GM23338 (cell line): ENCODE data around the gene IYD. TPM values are rescaled to one million over a fixed set of nuclear protein-coding genes. Genes with fewer than 3 reads are reported as not detected.

ENCODE experiments used
- ATAC-seq: fragments of 200-7000 bp; cut with Tn5 transposase; 3 replicates; pipeline ENCODE4 v1.9.1; 2020
- DNase-seq: peaks from one replicate; pipeline ENCODE4 v3.0.0-alpha.2; 2015; ENCODE audit warnings: low spot score
- H2AFZ ChIP-seq: fragments of 200-600 bp; sonication (generic); 2 replicates; pipeline ENCODE4 v1.8.0; 2016; ENCODE audit warnings: antibody characterized with exemption, mild to moderate bottlenecking, moderate library complexity
- H3F3A ChIP-seq: fragments of 200-600 bp; sonication (generic); replicated peaks from 2 replicates; pipeline ENCODE4 v1.8.0; 2017; ENCODE audit warnings: antibody characterized with exemption, mixed run types, low read depth
- H3K27ac ChIP-seq: fragments of 200-600 bp; sonication (generic); 2 replicates; pipeline ENCODE4 v1.6.1; 2016; ENCODE audit warnings: low read depth
- H3K27me3 ChIP-seq: fragments of 200-600 bp; sonication (generic); 2 replicates; pipeline ENCODE4 v1.8.0; 2016; ENCODE audit warnings: mild to moderate bottlenecking, mixed run types, moderate library complexity; ENCODE audit not compliant: insufficient read depth
- H3K36me3 ChIP-seq: fragments of 200-600 bp; sonication (generic); 2 replicates; pipeline ENCODE4 v1.8.0; 2016; ENCODE audit warnings: mild to moderate bottlenecking; ENCODE audit not compliant: insufficient read depth
- H3K4me1 ChIP-seq: fragments of 200-600 bp; sonication (generic); 2 replicates; pipeline ENCODE4 v1.8.0; 2016; ENCODE audit warnings: mild to moderate bottlenecking, moderate library complexity; ENCODE audit not compliant: insufficient read depth
- H3K4me2 ChIP-seq: fragments of 200-600 bp; sonication (generic); 2 replicates; pipeline ENCODE4 v1.7.1; 2017; ENCODE audit warnings: mixed run types
- H3K4me3 ChIP-seq: fragments of 200-600 bp; sonication (generic); 2 replicates; pipeline ENCODE4 v1.6.1; 2016; ENCODE audit warnings: mixed run types
- H3K79me2 ChIP-seq: fragments of 200-600 bp; sonication (generic); replicated peaks from 2 replicates; pipeline ENCODE4 v1.8.0; 2017; ENCODE audit warnings: mild to moderate bottlenecking; ENCODE audit not compliant: insufficient read depth
- H3K9me2 ChIP-seq: fragments of 200-600 bp; sonication (generic); 2 replicates; pipeline ENCODE4 v1.8.0; 2017; ENCODE audit not compliant: insufficient read depth
- H4K20me1 ChIP-seq: fragments of 200-600 bp; sonication (generic); replicated peaks from 2 replicates; pipeline ENCODE4 v1.8.0; 2017; ENCODE audit warnings: mild to moderate bottlenecking; ENCODE audit not compliant: insufficient read depth
- H3K27ac Mint-ChIP-seq: 2 replicates; pipeline ENCODE4 v1.8.0; 2020; ENCODE audit warnings: inconsistent platforms, mild to moderate bottlenecking, moderate library complexity, mixed read lengths
- H3K27me3 Mint-ChIP-seq: 3 replicates; pipeline ENCODE4 v1.8.0; 2022; ENCODE audit warnings: low read depth, mild to moderate bottlenecking, moderate library complexity, mixed read lengths, inconsistent platforms; ENCODE audit not compliant: insufficient read depth, poor library complexity
- H3K36me3 Mint-ChIP-seq: 3 replicates; pipeline ENCODE4 v1.8.0; 2021; ENCODE audit warnings: low read depth, mild to moderate bottlenecking, inconsistent platforms, moderate library complexity, mixed read lengths
- H3K4me1 Mint-ChIP-seq: 3 replicates; pipeline ENCODE4 v1.8.0; 2020; ENCODE audit warnings: mild to moderate bottlenecking, inconsistent platforms, mixed read lengths
- H3K4me3 Mint-ChIP-seq: 3 replicates; pipeline ENCODE4 v1.8.0; 2021; ENCODE audit warnings: moderate library complexity, mild to moderate bottlenecking, inconsistent platforms, mixed read lengths
- H3K9me3 Mint-ChIP-seq: 3 replicates; pipeline ENCODE4 v1.8.0; 2020; ENCODE audit warnings: moderate library complexity, mild to moderate bottlenecking, inconsistent platforms, mixed read lengths
- CREB1 ChIP-seq: fragments of 250-450 bp; sonication (Bioruptor Pico); IDR thresholded peaks from 2 replicates; pipeline ENCODE4 v1.5.0; 2020; ENCODE audit warnings: low read depth, mild to moderate bottlenecking, moderate library complexity
- CTCF ChIP-seq, 2 experiments: fragments of 200-600 bp in 1 of 2; sonication (generic) in 1 of 2; conservative IDR thresholded peaks; 2 replicates each; pipeline versions ENCODE4 v1.5.1 to v1.6.1; 2016 to 2017; ENCODE audit warnings: antibody characterized with exemption in 2 of 2, low read depth in 2 of 2, mild to moderate bottlenecking in 2 of 2, moderate library complexity in 1 of 2
- ETS1 ChIP-seq: IDR thresholded peaks from 2 replicates; pipeline ENCODE4 v1.6.1; 2016; ENCODE audit warnings: antibody characterized with exemption
- EZH2 ChIP-seq: fragments of 200-600 bp; sonication (generic); IDR thresholded peaks from one replicate; pipeline ENCODE4 v1.8.0; 2017; ENCODE audit warnings: antibody characterized with exemption, mild to moderate bottlenecking, low read depth; ENCODE audit not compliant: unreplicated experiment
- EZH2phosphoT487 ChIP-seq: fragments of 200-600 bp; sonication (generic); IDR thresholded peaks from one replicate; pipeline ENCODE4 v1.8.1; 2018; ENCODE audit warnings: antibody characterized with exemption; ENCODE audit not compliant: unreplicated experiment
- JUNB ChIP-seq: IDR thresholded peaks from one replicate; pipeline ENCODE4 v1.6.1; 2016; ENCODE audit warnings: antibody characterized with exemption; ENCODE audit not compliant: unreplicated experiment
- NANOG ChIP-seq: IDR thresholded peaks from 2 replicates; pipeline ENCODE4 v1.6.1; 2016; ENCODE audit warnings: antibody characterized with exemption, borderline replicate concordance
- POLR2AphosphoS5 ChIP-seq: IDR thresholded peaks from 2 replicates; pipeline ENCODE4 v1.6.1; 2016; ENCODE audit warnings: antibody characterized with exemption, low read depth
- REST ChIP-seq: IDR thresholded peaks from one replicate; pipeline ENCODE4 v1.6.1; 2018; ENCODE audit warnings: antibody characterized with exemption; ENCODE audit not compliant: unreplicated experiment
- STAT1 ChIP-seq: IDR thresholded peaks from one replicate; pipeline ENCODE4 v1.6.1; 2016; ENCODE audit warnings: antibody characterized with exemption; ENCODE audit not compliant: unreplicated experiment
- ZNF114 ChIP-seq: fragments of 250-450 bp; sonication (Bioruptor Pico); IDR thresholded peaks from 2 replicates; pipeline ENCODE4 v1.5.0; 2020; ENCODE audit warnings: mild to moderate bottlenecking, moderate library complexity
- ZNF331 ChIP-seq: fragments of 250-450 bp; sonication (Bioruptor Pico); IDR thresholded peaks from 2 replicates; pipeline ENCODE4 v1.5.0; 2020; ENCODE audit warnings: low read depth, mild to moderate bottlenecking, moderate library complexity
- ZNF462 ChIP-seq: fragments of 250-450 bp; sonication (Bioruptor Pico); IDR thresholded peaks from 2 replicates; pipeline ENCODE4 v1.5.0; 2020; ENCODE audit warnings: mild to moderate bottlenecking, moderate library complexity
- polyA plus RNA-seq: library from polyadenylated mRNA; unstranded; fragments of >200 nt; fragmentation: Nextera tagmentation; extraction: Ambion mirVana; gene quantifications from 2 replicates; pipeline ENCODE4 v1.2.1, GENCODE V29; 2016
- total RNA-seq: library from RNA; depleted of rRNA; stranded (reverse); fragments of >200 nt; shearing (Covaris generic); gene quantifications from 2 replicates; pipeline ENCODE4 v1.2.3, GENCODE V29; 2014

IYD gene
- total and polyA plus RNA-seq, 2 experiments from 2014 or later, result not detected

- Histone ChIP-seq H3K36me3 (no peaks in the 10 kb centered on the region), H3K79me2 (no peaks in the 10 kb centered on the region), H3K4me3 (no peak overlapping the region), H3K4me1 (no peaks in the 10 kb centered on the region), H3K4me2 (no peak overlapping the region), H3K27ac (no peak overlapping the region), H2AFZ (no peak overlapping the region), H3F3A (no peaks in the 10 kb centered on the region), H4K20me1 (no peaks in the 10 kb centered on the region), H3K27me3 (no peaks in the 10 kb centered on the region), H3K9me2 (0 out of 2 replicates have a peak, but pooled peaks cover 7% of the 10 kb centered on the region)
- TF ChIP-seq POLR2AphosphoS5 (no peak), CTCF (conservative IDR thresholded peaks at IDR 0.05; ENCODE audit: low read depth in 2 of 2) (no peak), EZH2phosphoT487 (no peak), ETS1 (no peak), STAT1 (no peak), ZNF331 (no peak), NANOG (no peak), REST (no peak), JUNB (no peak), ZNF462 (CRISPR knock-in tag) (no peak), ZNF114 (CRISPR knock-in tag) (no peak), CREB1 (no peak), EZH2 (no peak)
- Mint-ChIP-seq H3K27me3 (peaks cover 2% of the 10 kb centered on the region), H3K36me3 (no peaks in the 10 kb centered on the region), H3K4me1 (no peaks in the 10 kb centered on the region), H3K9me3 (no peaks in the 10 kb centered on the region), H3K4me3 (no peak overlapping the region), H3K27ac (no peak overlapping the region)
- DNase-seq, result no peak
- ATAC-seq, result no peak
These were observed 75.5 kb downstream of the IYD start for GRCh38 chr6:150444308-150444707.
